GM19395 (cell line): ENCODE results near the gene GLRX.
"Not testable (repeated sequence)": the region's sequence is repeated elsewhere in the genome, so short reads cannot be mapped to it uniquely, and the experiment has no call there.

Experiments used
- ATAC-seq: cut with Tn5 transposase; IDR thresholded peaks from one replicate; pipeline ENCODE4 v1.9.1; 2021; ENCODE audit warnings: mild to moderate bottlenecking, moderate library complexity; ENCODE audit not compliant: unreplicated experiment

The GLRX gene

GRCh38 chr5:95830226-95830625, 7.7 kb upstream of the GLRX start:
- no peak for ATAC-seq

GRCh38 chr5:95827892-95828246, 5.3 kb upstream of the GLRX start:
- no peak for ATAC-seq

GRCh38 chr5:95826949-95827891, 4.7 kb upstream of the GLRX start:
- ATAC-seq, result no peak

GRCh38 chr5:95825495-95825894, 3.0 kb upstream of the GLRX start:
- ATAC-seq, result no peak

- no peak for ATAC-seq
These were observed 2.2 kb upstream of the GLRX start for GRCh38 chr5:95824747-95825146.

- peak; percentile 51 for ATAC-seq
These were observed 1.4 kb upstream of the GLRX start for GRCh38 chr5:95823738-95824609.

GRCh38 chr5:95823218-95823737, 752 bp upstream of the GLRX start:
- peak; percentile 3 for ATAC-seq

- ATAC-seq, result peak; percentile 30
These were observed 434 bp downstream of the GLRX start for GRCh38 chr5:95822043-95822541.

GRCh38 chr5:95821110-95822021, 1.2 kb downstream of the GLRX start:
- peak; percentile 31 for ATAC-seq

GRCh38 chr5:95818181-95819147, 4.1 kb downstream of the GLRX start:
- ATAC-seq, result no peak

- ATAC-seq, result no peak
These were observed 5.1 kb downstream of the GLRX start for GRCh38 chr5:95817430-95817829.

- no peak for ATAC-seq
These were observed 5.8 kb downstream of the GLRX start for GRCh38 chr5:95816776-95817175.

- ATAC-seq, result no peak
These were observed 6.2 kb downstream of the GLRX start for GRCh38 chr5:95816341-95816740.

GRCh38 chr5:95815155-95815729, 7.3 kb downstream of the GLRX start:
- ATAC-seq, result no peak

GRCh38 chr5:95813035-95813434, 9.5 kb downstream of the GLRX start:
- not testable (repeated sequence) for ATAC-seq

- no peak for ATAC-seq
These were observed 10.5 kb downstream of the GLRX start for GRCh38 chr5:95812074-95812471.

- ATAC-seq, result not testable (repeated sequence)
These were observed 11.0 kb downstream of the GLRX start for GRCh38 chr5:95811461-95812073.

GRCh38 chr5:95811126-95811423, 11.5 kb downstream of the GLRX start:
- not testable (repeated sequence) for ATAC-seq
